Retinal pigment epithelial cell (primary cell): ENCODE results near the gene HOXA11.

Experiments used
- DNase-seq: peaks from one replicate; pipeline ENCODE4 v3.0.0-alpha.2; 2010; ENCODE audit warnings: low read depth
- H3K4me3 ChIP-seq: 2 replicates; pipeline ENCODE4 v1.5.1; 2011; ENCODE audit warnings: mild to moderate bottlenecking, low read length, control low read depth, moderate library complexity
- CTCF ChIP-seq: conservative IDR thresholded peaks from 2 replicates; pipeline ENCODE4 v1.5.1; 2011; ENCODE audit warnings: low read depth, low read length, control low read depth, inconsistent platforms

HOXA11 gene

GRCh38 chr7:27137640-27138315 lies 47.3 kb downstream of the HOXA11 start:
- no peak for TF ChIP-seq CTCF
- DNase-seq, result no peak
- H3K4me3 ChIP-seq, result no peak overlapping the region

- no peak for DNase-seq
- no peak for TF ChIP-seq CTCF
- no peak overlapping the region for H3K4me3 ChIP-seq
These were observed 50.6 kb downstream of the HOXA11 start for GRCh38 chr7:27134392-27134791.

- TF ChIP-seq CTCF, result no peak
- no peak for DNase-seq
- no peak overlapping the region for H3K4me3 ChIP-seq
These were observed 51.4 kb downstream of the HOXA11 start for GRCh38 chr7:27133409-27134231.

- TF ChIP-seq CTCF, result no peak
- no peak overlapping the region for H3K4me3 ChIP-seq
- no peak for DNase-seq
These were observed 52.1 kb downstream of the HOXA11 start for GRCh38 chr7:27132978-27133377.

DNA sequence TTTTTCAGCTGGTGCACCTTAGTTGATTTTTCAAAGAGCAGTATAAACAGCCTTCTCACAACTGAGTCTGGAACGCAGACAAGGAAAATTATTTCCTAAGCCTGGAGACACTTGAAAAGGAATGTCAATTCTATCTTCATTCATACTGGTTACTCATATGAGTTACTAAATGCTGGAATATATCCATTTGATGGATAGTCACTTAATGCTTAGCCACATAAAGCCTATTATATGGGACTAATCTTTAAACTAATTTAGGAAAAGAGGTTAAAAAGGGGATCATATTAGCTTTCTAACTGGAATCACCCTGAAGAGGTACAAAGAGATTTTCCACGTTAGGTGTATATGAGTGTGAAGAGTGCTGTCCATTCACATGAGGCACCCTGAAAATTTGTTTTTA lies 52.8 kb downstream of the HOXA11 start:
- TF ChIP-seq CTCF, result no peak
- no peak overlapping the region for H3K4me3 ChIP-seq
- DNase-seq, result no peak

GRCh38 chr7:27131390-27131819 lies 53.6 kb downstream of the HOXA11 start:
- TF ChIP-seq CTCF, result no peak
- no peak for DNase-seq
- no peak overlapping the region for H3K4me3 ChIP-seq
